Measurements from ENCODE around the gene PDXK. TPM values are rescaled to one million over a fixed set of nuclear protein-coding genes. Genes with fewer than 3 reads are reported as not detected.

PDXK gene
- total and polyA plus RNA-seq, 9 of the 15 experiments (the other 6 are each of a cell fraction or from before 2014, with no cell fraction given) = 5.6 to 162 (median 76.5) TPM

DNA sequence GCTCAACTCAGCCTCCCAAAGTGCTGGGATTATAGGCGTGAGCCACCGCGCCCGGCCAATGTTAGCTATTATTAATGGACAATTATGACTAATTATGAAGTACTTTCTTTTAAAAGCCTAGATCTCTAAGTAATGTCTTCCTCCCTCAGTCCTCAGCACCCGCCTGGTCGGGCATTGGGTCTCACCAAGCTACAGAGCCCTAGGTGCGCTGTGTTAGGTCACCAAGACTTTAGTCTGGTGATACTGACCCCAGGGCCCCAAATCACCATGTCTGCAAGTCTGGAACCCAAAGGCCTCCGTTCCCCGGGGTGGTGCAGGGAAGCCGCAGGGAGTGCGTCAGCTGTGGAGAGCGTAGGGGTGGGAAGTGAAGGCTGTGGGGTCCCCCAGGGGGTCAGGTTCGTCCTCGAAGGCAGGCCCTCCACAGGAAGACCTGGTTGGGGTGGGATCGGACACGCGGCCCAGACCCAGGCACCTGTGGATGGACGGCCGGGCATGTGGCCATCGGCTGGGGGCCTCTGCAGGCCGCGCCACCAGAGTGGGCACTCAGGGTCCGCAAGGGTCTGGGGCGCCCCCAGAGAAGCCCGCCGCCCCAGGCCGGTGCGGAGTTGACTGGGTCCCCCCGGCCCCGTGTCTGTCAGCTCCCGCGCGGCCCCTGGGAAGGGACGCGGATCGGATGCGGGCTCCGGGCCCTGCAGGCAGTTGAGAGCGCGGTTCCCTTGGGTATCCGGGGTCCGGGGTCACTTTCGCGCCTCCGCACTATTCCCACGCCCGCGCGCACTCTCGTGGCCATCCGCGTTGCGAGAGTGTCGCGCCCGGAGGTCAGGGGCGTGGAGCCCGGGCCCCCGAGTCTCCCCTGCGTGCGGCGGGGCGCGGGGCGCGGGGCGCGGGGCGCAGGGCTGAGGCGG, 710 bp upstream of the PDXK start (continued):
- TF ChIP-seq, protein P1, sequence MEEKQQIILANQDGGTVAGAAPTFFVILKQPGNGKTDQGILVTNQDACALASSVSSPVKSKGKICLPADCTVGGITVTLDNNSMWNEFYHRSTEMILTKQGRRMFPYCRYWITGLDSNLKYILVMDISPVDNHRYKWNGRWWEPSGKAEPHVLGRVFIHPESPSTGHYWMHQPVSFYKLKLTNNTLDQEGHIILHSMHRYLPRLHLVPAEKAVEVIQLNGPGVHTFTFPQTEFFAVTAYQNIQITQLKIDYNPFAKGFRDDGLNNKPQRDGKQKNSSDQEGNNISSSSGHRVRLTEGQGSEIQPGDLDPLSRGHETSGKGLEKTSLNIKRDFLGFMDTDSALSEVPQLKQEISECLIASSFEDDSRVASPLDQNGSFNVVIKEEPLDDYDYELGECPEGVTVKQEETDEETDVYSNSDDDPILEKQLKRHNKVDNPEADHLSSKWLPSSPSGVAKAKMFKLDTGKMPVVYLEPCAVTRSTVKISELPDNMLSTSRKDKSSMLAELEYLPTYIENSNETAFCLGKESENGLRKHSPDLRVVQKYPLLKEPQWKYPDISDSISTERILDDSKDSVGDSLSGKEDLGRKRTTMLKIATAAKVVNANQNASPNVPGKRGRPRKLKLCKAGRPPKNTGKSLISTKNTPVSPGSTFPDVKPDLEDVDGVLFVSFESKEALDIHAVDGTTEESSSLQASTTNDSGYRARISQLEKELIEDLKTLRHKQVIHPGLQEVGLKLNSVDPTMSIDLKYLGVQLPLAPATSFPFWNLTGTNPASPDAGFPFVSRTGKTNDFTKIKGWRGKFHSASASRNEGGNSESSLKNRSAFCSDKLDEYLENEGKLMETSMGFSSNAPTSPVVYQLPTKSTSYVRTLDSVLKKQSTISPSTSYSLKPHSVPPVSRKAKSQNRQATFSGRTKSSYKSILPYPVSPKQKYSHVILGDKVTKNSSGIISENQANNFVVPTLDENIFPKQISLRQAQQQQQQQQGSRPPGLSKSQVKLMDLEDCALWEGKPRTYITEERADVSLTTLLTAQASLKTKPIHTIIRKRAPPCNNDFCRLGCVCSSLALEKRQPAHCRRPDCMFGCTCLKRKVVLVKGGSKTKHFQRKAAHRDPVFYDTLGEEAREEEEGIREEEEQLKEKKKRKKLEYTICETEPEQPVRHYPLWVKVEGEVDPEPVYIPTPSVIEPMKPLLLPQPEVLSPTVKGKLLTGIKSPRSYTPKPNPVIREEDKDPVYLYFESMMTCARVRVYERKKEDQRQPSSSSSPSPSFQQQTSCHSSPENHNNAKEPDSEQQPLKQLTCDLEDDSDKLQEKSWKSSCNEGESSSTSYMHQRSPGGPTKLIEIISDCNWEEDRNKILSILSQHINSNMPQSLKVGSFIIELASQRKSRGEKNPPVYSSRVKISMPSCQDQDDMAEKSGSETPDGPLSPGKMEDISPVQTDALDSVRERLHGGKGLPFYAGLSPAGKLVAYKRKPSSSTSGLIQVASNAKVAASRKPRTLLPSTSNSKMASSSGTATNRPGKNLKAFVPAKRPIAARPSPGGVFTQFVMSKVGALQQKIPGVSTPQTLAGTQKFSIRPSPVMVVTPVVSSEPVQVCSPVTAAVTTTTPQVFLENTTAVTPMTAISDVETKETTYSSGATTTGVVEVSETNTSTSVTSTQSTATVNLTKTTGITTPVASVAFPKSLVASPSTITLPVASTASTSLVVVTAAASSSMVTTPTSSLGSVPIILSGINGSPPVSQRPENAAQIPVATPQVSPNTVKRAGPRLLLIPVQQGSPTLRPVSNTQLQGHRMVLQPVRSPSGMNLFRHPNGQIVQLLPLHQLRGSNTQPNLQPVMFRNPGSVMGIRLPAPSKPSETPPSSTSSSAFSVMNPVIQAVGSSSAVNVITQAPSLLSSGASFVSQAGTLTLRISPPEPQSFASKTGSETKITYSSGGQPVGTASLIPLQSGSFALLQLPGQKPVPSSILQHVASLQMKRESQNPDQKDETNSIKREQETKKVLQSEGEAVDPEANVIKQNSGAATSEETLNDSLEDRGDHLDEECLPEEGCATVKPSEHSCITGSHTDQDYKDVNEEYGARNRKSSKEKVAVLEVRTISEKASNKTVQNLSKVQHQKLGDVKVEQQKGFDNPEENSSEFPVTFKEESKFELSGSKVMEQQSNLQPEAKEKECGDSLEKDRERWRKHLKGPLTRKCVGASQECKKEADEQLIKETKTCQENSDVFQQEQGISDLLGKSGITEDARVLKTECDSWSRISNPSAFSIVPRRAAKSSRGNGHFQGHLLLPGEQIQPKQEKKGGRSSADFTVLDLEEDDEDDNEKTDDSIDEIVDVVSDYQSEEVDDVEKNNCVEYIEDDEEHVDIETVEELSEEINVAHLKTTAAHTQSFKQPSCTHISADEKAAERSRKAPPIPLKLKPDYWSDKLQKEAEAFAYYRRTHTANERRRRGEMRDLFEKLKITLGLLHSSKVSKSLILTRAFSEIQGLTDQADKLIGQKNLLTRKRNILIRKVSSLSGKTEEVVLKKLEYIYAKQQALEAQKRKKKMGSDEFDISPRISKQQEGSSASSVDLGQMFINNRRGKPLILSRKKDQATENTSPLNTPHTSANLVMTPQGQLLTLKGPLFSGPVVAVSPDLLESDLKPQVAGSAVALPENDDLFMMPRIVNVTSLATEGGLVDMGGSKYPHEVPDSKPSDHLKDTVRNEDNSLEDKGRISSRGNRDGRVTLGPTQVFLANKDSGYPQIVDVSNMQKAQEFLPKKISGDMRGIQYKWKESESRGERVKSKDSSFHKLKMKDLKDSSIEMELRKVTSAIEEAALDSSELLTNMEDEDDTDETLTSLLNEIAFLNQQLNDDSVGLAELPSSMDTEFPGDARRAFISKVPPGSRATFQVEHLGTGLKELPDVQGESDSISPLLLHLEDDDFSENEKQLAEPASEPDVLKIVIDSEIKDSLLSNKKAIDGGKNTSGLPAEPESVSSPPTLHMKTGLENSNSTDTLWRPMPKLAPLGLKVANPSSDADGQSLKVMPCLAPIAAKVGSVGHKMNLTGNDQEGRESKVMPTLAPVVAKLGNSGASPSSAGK (IDR thresholded peaks at IDR 0.05) = peak; percentile 65
- TF ChIP-seq, protein P2, sequence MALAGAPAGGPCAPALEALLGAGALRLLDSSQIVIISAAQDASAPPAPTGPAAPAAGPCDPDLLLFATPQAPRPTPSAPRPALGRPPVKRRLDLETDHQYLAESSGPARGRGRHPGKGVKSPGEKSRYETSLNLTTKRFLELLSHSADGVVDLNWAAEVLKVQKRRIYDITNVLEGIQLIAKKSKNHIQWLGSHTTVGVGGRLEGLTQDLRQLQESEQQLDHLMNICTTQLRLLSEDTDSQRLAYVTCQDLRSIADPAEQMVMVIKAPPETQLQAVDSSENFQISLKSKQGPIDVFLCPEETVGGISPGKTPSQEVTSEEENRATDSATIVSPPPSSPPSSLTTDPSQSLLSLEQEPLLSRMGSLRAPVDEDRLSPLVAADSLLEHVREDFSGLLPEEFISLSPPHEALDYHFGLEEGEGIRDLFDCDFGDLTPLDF (CRISPR knock-in tag; IDR thresholded peaks at IDR 0.05) = peak; percentile 67; the same call in 1 of the 2 replicates
- peak; percentile 84 for TF ChIP-seq FIP1L1 (IDR thresholded peaks at IDR 0.05; ENCODE audit: low read depth, low read length, poor library complexity, severe bottlenecking)
- no peak for TF ChIP-seq ZNF140 (CRISPR knock-in tag; IDR thresholded peaks at IDR 0.05)
- peak; percentile 69; the same call in 1 of the 2 replicates for TF ChIP-seq GABPB1 (CRISPR knock-in tag; IDR thresholded peaks at IDR 0.05)
- TF ChIP-seq RBM14 (IDR thresholded peaks at IDR 0.05; ENCODE audit: borderline replicate concordance, insufficient read depth, low read depth, low read length) = 0 out of 2 replicates have a peak, but pooled peaks have one; percentile 41

Measured in K562 (cell line).